ENCODE measurements around the gene PLA2G6.

Gene PLA2G6

GRCh38 chr22:38089474-38089851 lies 92.2 kb downstream of the PLA2G6 start:
- no peaks in the 10 kb centered on the region for H3F3A ChIP-seq (ENCODE audit: low read depth)
- H2AFZ ChIP-seq (ENCODE audit: low read length): no peak overlapping the region
- no peaks in the 10 kb centered on the region for H3K36me3 ChIP-seq (ENCODE audit: insufficient read depth, low read length)
- H3K9me3 ChIP-seq (ENCODE audit: insufficient read depth, low read depth, low read length): no peaks in the 10 kb centered on the region
- TF ChIP-seq EZH2phosphoT487 (IDR thresholded peaks at IDR 0.05; ENCODE audit: borderline replicate concordance): no peak
- TF ChIP-seq, protein P1, sequence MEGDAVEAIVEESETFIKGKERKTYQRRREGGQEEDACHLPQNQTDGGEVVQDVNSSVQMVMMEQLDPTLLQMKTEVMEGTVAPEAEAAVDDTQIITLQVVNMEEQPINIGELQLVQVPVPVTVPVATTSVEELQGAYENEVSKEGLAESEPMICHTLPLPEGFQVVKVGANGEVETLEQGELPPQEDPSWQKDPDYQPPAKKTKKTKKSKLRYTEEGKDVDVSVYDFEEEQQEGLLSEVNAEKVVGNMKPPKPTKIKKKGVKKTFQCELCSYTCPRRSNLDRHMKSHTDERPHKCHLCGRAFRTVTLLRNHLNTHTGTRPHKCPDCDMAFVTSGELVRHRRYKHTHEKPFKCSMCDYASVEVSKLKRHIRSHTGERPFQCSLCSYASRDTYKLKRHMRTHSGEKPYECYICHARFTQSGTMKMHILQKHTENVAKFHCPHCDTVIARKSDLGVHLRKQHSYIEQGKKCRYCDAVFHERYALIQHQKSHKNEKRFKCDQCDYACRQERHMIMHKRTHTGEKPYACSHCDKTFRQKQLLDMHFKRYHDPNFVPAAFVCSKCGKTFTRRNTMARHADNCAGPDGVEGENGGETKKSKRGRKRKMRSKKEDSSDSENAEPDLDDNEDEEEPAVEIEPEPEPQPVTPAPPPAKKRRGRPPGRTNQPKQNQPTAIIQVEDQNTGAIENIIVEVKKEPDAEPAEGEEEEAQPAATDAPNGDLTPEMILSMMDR (conservative IDR thresholded peaks at IDR 0.05; ENCODE audit: low read length): no peak
- no peaks in the 10 kb centered on the region for H3K27me3 ChIP-seq (ENCODE audit: insufficient read depth, low read length, poor library complexity, severe bottlenecking)
- H3K9me2 ChIP-seq (replicated peaks; ENCODE audit: low read depth, low read length): no peaks in the 10 kb centered on the region
- H3K4me3 ChIP-seq (ENCODE audit: low read length, poor library complexity, severe bottlenecking): no peak overlapping the region
- no peaks in the 10 kb centered on the region for H3K4me1 ChIP-seq (ENCODE audit: insufficient read depth, low read length, poor library complexity, severe bottlenecking)
- no peaks in the 10 kb centered on the region for H3K79me2 ChIP-seq (ENCODE audit: insufficient read depth, low read length)
- no peaks in the 10 kb centered on the region for H4K20me1 ChIP-seq (ENCODE audit: insufficient read depth, low read length, poor library complexity, severe bottlenecking)
- no peak overlapping the region for H3K9ac ChIP-seq (ENCODE audit: low read depth, low read length, poor library complexity, severe bottlenecking)
- no peak overlapping the region for H3K4me2 ChIP-seq (ENCODE audit: low read depth, low read length, poor library complexity, severe bottlenecking)

DNA sequence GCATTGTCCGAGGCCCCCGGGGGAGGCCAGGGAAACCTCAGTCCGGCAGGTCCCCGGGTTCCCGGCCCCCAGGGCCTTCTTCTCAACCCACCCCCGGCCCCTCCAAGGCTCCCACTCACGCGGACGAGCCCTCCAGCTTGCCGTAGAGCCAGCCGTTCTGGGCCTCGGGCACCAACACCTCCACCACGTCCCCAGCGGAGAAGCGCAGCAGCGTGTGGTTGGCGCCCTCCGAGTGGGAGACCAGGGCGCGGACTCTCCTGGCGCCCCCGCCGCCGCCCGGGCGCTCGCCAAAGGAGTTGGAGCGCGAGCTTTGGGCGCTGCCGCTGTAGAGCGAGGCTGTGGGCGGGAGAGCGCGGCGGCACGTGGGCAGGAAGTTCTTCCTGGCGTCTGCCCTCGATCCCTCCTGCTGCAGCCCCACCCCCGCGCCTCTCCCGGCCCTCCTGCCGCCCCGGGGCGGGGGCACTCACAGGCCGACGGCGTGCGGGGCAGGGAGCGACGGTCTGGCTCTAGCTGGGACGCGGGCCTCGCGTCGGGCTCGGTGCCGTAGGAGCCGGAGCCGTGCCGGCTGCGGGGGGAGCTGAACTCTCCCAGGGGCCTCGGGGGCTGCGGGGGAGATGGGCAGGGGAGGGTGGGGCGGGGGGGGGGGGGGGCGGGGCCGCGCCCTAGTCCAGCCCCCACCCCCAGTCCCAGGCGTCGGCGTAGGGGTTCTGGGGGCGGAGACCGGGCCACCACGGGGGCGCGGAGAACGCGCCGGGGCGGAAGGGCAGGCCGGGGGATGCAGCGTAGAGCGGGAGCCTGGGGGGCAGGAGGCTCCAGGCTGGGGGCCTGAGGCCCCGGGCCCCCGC lies 92.8 kb downstream of the PLA2G6 start:
- H3K4me1 ChIP-seq (ENCODE audit: insufficient read depth, low read length, poor library complexity, severe bottlenecking): no peaks in the 10 kb centered on the region
- no peaks in the 10 kb centered on the region for H3F3A ChIP-seq (ENCODE audit: low read depth)
- no peak overlapping the region for H3K9ac ChIP-seq (ENCODE audit: low read depth, low read length, poor library complexity, severe bottlenecking)
- TF ChIP-seq, protein P1 (conservative IDR thresholded peaks at IDR 0.05; ENCODE audit: low read length): no peak
- no peak for TF ChIP-seq EZH2phosphoT487 (IDR thresholded peaks at IDR 0.05; ENCODE audit: borderline replicate concordance)
- H3K4me3 ChIP-seq (ENCODE audit: low read length, poor library complexity, severe bottlenecking): no peak overlapping the region
- no peak overlapping the region for H3K4me2 ChIP-seq (ENCODE audit: low read depth, low read length, poor library complexity, severe bottlenecking)
- H3K36me3 ChIP-seq (ENCODE audit: insufficient read depth, low read length): no peaks in the 10 kb centered on the region
- H4K20me1 ChIP-seq (ENCODE audit: insufficient read depth, low read length, poor library complexity, severe bottlenecking): no peaks in the 10 kb centered on the region
- no peaks in the 10 kb centered on the region for H3K9me3 ChIP-seq (ENCODE audit: insufficient read depth, low read depth, low read length)
- no peaks in the 10 kb centered on the region for H3K27me3 ChIP-seq (ENCODE audit: insufficient read depth, low read length, poor library complexity, severe bottlenecking)
- no peak overlapping the region for H2AFZ ChIP-seq (ENCODE audit: low read length)
- H3K9me2 ChIP-seq (replicated peaks; ENCODE audit: low read depth, low read length): no peaks in the 10 kb centered on the region
- no peaks in the 10 kb centered on the region for H3K79me2 ChIP-seq (ENCODE audit: insufficient read depth, low read length)

DNA sequence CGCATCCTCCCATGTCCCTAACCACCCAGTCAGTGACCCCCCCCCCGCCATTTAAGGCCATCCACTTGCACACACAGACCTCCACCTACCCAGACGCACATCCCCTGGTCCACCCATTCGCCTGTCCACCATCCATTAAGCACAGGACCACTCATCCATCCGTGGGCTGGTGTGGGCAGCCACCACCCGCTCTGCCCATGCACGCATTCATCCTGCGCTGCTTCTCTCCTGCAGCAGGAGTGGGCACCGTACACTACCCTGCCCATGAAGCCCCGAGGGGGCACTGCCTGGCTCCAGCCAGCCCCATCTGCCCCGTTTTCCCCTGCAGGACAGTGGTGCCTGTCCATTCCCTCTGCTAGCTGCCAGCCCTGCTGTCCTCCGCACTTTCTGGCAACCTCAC lies 93.8 kb downstream of the PLA2G6 start:
- Histone ChIP-seq H3K9me3 (ENCODE audit: insufficient read depth, low read depth, low read length) (no peaks in the 10 kb centered on the region), H4K20me1 (ENCODE audit: insufficient read depth, low read length, poor library complexity, severe bottlenecking) (no peaks in the 10 kb centered on the region), H3F3A (ENCODE audit: low read depth) (no peaks in the 10 kb centered on the region), H3K4me2 (ENCODE audit: low read depth, low read length, poor library complexity, severe bottlenecking) (no peak overlapping the region), H3K36me3 (ENCODE audit: insufficient read depth, low read length) (no peaks in the 10 kb centered on the region), H2AFZ (ENCODE audit: low read length) (no peak overlapping the region), H3K4me1 (ENCODE audit: insufficient read depth, low read length, poor library complexity, severe bottlenecking) (no peaks in the 10 kb centered on the region), H3K9ac (ENCODE audit: low read depth, low read length, poor library complexity, severe bottlenecking) (no peak overlapping the region), H3K79me2 (ENCODE audit: insufficient read depth, low read length) (no peaks in the 10 kb centered on the region), H3K27me3 (ENCODE audit: insufficient read depth, low read length, poor library complexity, severe bottlenecking) (no peaks in the 10 kb centered on the region), H3K9me2 (replicated peaks; ENCODE audit: low read depth, low read length) (no peaks in the 10 kb centered on the region), H3K4me3 (ENCODE audit: low read length, poor library complexity, severe bottlenecking) (no peak overlapping the region)
- TF ChIP-seq EZH2phosphoT487 (IDR thresholded peaks at IDR 0.05; ENCODE audit: borderline replicate concordance): no peak
- TF ChIP-seq, protein P1 (conservative IDR thresholded peaks at IDR 0.05; ENCODE audit: low read length): no peak

Measured in Loucy (cell line).